NB4 (cell line): ENCODE measurements around the gene TAF3.

ENCODE experiments used
- DNase-seq: peaks from one replicate; pipeline ENCODE4 v3.0.0; 2010; ENCODE audit warnings: low read depth
- H3K4me3 ChIP-seq: one replicate; pipeline ENCODE4 v1.5.1; 2011; ENCODE audit warnings: mild to moderate bottlenecking, low read depth, low read length, moderate library complexity
- MYC ChIP-seq: IDR thresholded peaks from 2 replicates; pipeline ENCODE4 v1.6.1; 2011; ENCODE audit warnings: low read depth, low read length
- POLR2A ChIP-seq: IDR thresholded peaks from 2 replicates; pipeline ENCODE4 v1.6.1; 2011; ENCODE audit warnings: mild to moderate bottlenecking; ENCODE audit not compliant: insufficient read length; ENCODE audit errors: extremely low read depth
- TF ChIP-seq, protein P1 (sequence below): IDR thresholded peaks from 2 replicates; pipeline ENCODE4 v1.6.1; 2011; ENCODE audit warnings: low read depth, low read length
- TF ChIP-seq, protein P2 (sequence below): IDR thresholded peaks from one replicate; pipeline ENCODE4 v1.5.1; 2012; ENCODE audit warnings: low read depth, low read length

Gene TAF3

DNA sequence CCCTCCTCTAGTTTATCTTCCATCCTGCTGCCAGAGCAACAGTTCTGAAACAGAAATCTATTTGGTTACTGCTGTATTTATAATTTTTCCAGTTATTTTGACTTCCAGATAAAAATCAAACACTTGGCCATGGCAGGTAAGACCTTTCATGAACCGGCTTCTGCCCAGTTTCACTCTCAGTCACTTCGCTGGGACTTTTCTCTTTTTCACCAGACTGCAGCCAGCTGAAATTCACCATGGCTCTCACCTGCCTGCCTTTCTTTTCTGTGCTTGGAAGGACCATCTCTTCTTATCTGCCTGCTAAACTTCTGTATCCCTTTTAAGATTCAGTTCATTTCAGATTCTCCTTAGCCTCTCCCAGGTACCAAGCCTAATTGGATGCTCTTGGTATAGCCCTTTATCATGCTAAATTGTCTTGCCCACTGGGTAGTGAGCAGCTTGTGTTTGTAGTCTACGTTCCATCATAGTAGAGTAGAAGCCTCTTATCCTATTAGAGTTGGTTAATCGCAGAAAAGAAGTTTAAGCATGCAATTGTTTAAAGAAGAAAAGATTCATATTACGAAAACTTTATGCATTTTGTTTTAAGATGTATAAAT, 71.7 kb downstream of the TAF3 start:
- no peak overlapping the region for H3K4me3 ChIP-seq
- TF ChIP-seq MYC (no peak), POLR2A (no peak)
- TF ChIP-seq, protein P1, sequence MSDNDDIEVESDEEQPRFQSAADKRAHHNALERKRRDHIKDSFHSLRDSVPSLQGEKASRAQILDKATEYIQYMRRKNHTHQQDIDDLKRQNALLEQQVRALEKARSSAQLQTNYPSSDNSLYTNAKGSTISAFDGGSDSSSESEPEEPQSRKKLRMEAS: no peak
- TF ChIP-seq, protein P2, sequence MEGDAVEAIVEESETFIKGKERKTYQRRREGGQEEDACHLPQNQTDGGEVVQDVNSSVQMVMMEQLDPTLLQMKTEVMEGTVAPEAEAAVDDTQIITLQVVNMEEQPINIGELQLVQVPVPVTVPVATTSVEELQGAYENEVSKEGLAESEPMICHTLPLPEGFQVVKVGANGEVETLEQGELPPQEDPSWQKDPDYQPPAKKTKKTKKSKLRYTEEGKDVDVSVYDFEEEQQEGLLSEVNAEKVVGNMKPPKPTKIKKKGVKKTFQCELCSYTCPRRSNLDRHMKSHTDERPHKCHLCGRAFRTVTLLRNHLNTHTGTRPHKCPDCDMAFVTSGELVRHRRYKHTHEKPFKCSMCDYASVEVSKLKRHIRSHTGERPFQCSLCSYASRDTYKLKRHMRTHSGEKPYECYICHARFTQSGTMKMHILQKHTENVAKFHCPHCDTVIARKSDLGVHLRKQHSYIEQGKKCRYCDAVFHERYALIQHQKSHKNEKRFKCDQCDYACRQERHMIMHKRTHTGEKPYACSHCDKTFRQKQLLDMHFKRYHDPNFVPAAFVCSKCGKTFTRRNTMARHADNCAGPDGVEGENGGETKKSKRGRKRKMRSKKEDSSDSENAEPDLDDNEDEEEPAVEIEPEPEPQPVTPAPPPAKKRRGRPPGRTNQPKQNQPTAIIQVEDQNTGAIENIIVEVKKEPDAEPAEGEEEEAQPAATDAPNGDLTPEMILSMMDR: no peak
- DNase-seq: no peak

DNA sequence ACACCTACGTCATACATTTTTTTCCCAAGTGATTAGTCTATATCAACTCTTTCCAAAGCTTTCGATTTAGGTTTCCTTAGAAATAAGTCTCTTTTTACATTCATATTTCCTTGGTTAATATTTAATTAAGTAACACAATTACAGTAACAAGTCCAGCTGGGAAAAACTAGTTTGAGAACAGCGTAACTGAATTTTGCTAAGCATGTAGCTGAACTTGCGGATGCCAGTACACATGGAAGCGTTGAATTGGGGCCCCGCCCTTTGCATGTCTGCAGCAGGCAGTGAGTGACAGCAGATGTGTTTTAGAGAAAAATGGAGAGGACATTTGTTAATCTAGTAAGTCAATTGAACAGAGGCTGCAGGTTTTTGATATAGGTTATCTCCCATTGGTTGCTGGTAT, 72.5 kb downstream of the TAF3 start:
- DNase-seq: no peak
- TF ChIP-seq, protein P1: no peak
- TF ChIP-seq, protein P2: no peak
- TF ChIP-seq POLR2A (no peak), MYC (no peak)
- H3K4me3 ChIP-seq: no peak overlapping the region

DNA sequence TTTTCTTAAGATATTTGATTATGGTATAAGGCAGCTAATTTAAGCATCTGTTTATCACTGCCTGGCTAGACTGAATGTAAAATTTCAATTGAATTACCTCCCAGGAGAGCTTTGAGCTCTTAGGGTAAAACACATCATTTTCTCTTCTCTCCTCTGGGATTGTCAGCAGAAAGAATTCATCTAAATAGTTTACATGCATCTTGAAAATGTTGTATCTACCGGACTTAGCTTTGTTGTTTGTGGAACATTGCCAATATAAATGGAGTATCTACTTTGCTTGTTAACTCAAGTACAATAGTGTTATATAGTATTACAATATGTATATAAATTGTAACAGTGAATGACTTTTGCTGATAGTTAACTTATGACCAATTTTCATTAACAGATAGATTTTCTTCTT, 73.3 kb downstream of the TAF3 start:
- no peak for DNase-seq
- H3K4me3 ChIP-seq: no peak overlapping the region
- no peak for TF ChIP-seq MYC
- TF ChIP-seq, protein P1: no peak
- TF ChIP-seq POLR2A: no peak
- TF ChIP-seq, protein P2: no peak

DNA sequence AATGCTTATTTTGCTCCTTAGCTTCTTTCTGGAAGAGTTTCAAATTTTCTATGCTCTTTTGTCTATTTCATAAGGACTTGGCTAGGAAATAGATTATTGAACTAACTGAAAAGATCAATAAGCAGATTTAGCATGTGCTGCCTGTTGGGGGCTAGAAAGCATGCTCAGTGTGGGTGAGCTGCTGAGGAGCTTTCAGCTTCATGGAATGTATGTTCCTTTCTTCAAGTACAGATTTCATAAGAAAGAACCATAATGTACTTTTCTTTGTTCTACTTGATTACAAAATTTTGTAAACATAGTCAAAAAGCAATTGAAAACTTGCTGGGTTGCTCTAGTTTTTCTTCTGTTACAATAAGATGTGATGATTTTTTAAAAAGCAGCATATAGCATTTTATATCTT, 73.8 kb downstream of the TAF3 start:
- TF ChIP-seq, protein P1: no peak
- TF ChIP-seq MYC (no peak), POLR2A (no peak)
- TF ChIP-seq, protein P2: no peak
- DNase-seq: no peak
- H3K4me3 ChIP-seq: no peak overlapping the region

DNA sequence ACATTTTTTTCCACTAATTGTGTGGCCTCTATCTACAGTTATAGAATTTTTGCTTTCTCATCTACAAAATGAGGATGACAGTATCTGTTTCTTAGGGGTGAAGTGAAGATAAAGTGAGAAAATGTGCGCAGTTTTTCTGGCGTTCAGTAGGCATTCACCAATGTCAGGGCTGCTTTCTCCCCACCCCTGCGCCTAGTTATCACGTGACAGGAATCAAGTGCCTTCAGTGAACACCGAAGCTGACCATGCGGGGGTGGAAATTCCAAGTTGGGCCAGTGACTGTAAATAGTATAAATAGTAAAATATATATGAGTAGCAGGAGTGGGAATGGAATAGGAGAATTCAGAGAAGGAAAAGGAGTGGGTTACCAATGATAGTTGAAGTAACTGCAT, 77.4 kb downstream of the TAF3 start:
- no peak overlapping the region for H3K4me3 ChIP-seq
- TF ChIP-seq MYC (no peak), POLR2A (no peak)
- TF ChIP-seq, protein P2: no peak
- TF ChIP-seq, protein P1: no peak
- no peak for DNase-seq

DNA sequence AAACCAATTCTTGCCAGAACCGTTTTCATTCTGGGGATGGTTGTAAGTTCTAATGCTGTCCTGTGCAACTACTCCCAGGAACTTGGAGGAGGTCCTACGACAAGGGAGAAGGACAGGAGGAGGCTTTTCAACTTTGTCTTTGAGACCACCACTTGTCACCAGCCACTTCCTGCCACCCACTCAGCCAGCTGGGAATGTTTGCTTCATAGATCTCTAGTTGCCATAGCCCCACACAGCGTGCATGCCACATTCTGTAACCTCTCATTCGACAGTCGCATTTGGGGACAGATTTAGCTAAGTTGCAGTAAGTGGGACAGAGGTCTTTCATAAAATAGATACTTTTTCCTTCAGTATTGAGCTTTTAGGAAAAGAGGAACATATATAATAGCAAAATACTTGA, 78.0 kb downstream of the TAF3 start:
- TF ChIP-seq, protein P1: no peak
- no peak for TF ChIP-seq MYC
- no peak for DNase-seq
- H3K4me3 ChIP-seq: no peak overlapping the region
